Panc1 (cell line): Measurements from ENCODE around the gene ACACA. TPM values are rescaled to one million over a fixed set of nuclear protein-coding genes. Genes with fewer than 3 reads are reported as not detected.

Experiments used
- ATAC-seq: fragments of 200-7000 bp; cut with Tn5 transposase; 2 replicates; pipeline ENCODE4 v1.9.1; 2020; ENCODE audit warnings: mild to moderate bottlenecking, moderate library complexity
- BruUV-seq: library from RNA; stranded (reverse); fragments of 400-500 nt; replicated peaks from 2 replicates; lab custom pipeline; 2021; lab: Mats Ljungman, UMichigan
- CTCF ChIA-PET: fragments of 300-600 bp; sonication (Branson Sonifier 250); formaldehyde crosslinking; loops from one replicate; lab custom pipeline; 2022; ENCODE audit warnings: antibody characterized with exemption; lab: Charles Lee
- POLR2A ChIA-PET: fragments of 300-600 bp; sonication (Branson Sonifier 250); formaldehyde crosslinking; loops from one replicate; lab custom pipeline; 2022; ENCODE audit warnings: antibody characterized with exemption; lab: Charles Lee
- DNase-seq: peaks from one replicate; pipeline ENCODE4 v3.0.0-alpha.2; 2010; ENCODE audit warnings: low read depth, low spot score
- H3K27ac ChIP-seq: 2 replicates; pipeline ENCODE4 v1.5.1; 2011; ENCODE audit warnings: mild to moderate bottlenecking, low read length, inconsistent platforms
- H3K27me3 ChIP-seq: fragments of 200-500 bp; sonication (Bioruptor generic); 2 replicates; pipeline ENCODE4 v1.6.0; 2014; ENCODE audit warnings: low read length, inconsistent platforms; ENCODE audit not compliant: control insufficient read depth, insufficient read depth
- H3K36me3 ChIP-seq: fragments of 200-500 bp; sonication (Bioruptor generic); 2 replicates; pipeline ENCODE4 v1.5.1; 2014; ENCODE audit warnings: inconsistent platforms, mild to moderate bottlenecking, low read length, moderate library complexity; ENCODE audit not compliant: control insufficient read depth, insufficient read depth
- H3K4me1 ChIP-seq: 2 replicates; pipeline ENCODE4 v1.5.1; 2011; ENCODE audit warnings: inconsistent platforms, mild to moderate bottlenecking, low read length, moderate library complexity; ENCODE audit not compliant: control insufficient read depth, insufficient read depth
- H3K4me3 ChIP-seq, 2 experiments: 2 replicates each; pipeline ENCODE4 v1.5.1; 2011 to 2012; ENCODE audit warnings: low read depth in 2 of 2, low read length in 2 of 2, mild to moderate bottlenecking in 2 of 2, inconsistent platforms in 1 of 2, moderate library complexity in 1 of 2
- H3K9me3 ChIP-seq: fragments of 200-500 bp; sonication (Bioruptor generic); 2 replicates; pipeline ENCODE4 v1.5.1; 2014; ENCODE audit warnings: low read depth, mild to moderate bottlenecking, inconsistent platforms, low read length, moderate library complexity; ENCODE audit not compliant: control insufficient read depth, insufficient read depth
- CTCF ChIP-seq: fragments of 450-650 bp; IDR thresholded peaks from 2 replicates; pipeline ENCODE4 v1.5.1; 2017; ENCODE audit warnings: mild to moderate bottlenecking
- POLR2AphosphoS5 ChIP-seq: IDR thresholded peaks from 2 replicates; pipeline ENCODE4 v1.6.1; 2012; ENCODE audit warnings: mild to moderate bottlenecking, low read depth, low read length, moderate library complexity
- REST ChIP-seq, 2 experiments: IDR thresholded peaks; 2 replicates each; pipeline ENCODE4 v1.6.1; 2011 to 2012; ENCODE audit warnings: low read depth in 2 of 2, control low read depth in 1 of 2, low read length in 1 of 2, mild to moderate bottlenecking in 1 of 2, moderate library complexity in 1 of 2; ENCODE audit not compliant: insufficient read depth in 1 of 2
- SIN3A ChIP-seq: IDR thresholded peaks from 2 replicates; pipeline ENCODE4 v1.6.1; 2012; ENCODE audit warnings: low read depth, mild to moderate bottlenecking, low read length, moderate library complexity, borderline replicate concordance; ENCODE audit not compliant: insufficient read depth
- TCF7L2 ChIP-seq: IDR thresholded peaks from 2 replicates; pipeline ENCODE4 v1.6.1; 2011; ENCODE audit warnings: mild to moderate bottlenecking, low read depth, low read length, inconsistent platforms
- in situ Hi-C: cut with HindIII; loops from 2 replicates; pipeline ENCODE4 v1.10.0; 2016; ENCODE audit warnings: low sequenced_read_pairs, low pct_unique_long_range_greater_than_20kb
- intact Hi-C: fragments of 100-400 bp; cut with micrococcal nuclease; formaldehyde crosslinking; loops from one replicate; pipeline ENCODE4 v1.10.0; 2022; ENCODE audit not compliant: unreplicated experiment
- total RNA-seq: library from RNA; stranded (reverse); gene quantifications from one replicate; pipeline ENCODE4 v1.2.1, GENCODE V29; 2021; ENCODE audit not compliant: unreplicated experiment

Gene ACACA
- total RNA-seq, 1 experiment from 2014 or later = 131 TPM

- TF ChIP-seq CTCF (no peak), POLR2AphosphoS5 (no peak), SIN3A (no peak), TCF7L2 (no peak), REST (IDR thresholded peaks at IDR 0.05; ENCODE audit: insufficient read depth in 1 of 2, low read depth in 2 of 2, low read length in 1 of 2) (no peak)
- H3K4me3 ChIP-seq = no peak overlapping the region
- CTCF ChIA-PET = interaction anchor here (0.6 kb wide), 1 partner anchor 100 kb away, joined by 9 read pairs; no protein-coding TSS in a partner anchor
- intact Hi-C loops = no loop called here
- no peak overlapping the region for H3K27ac ChIP-seq
- no TSS peak for BruUV-seq
- peaks cover 5% of the 10 kb centered on the region for H3K36me3 ChIP-seq
- DNase-seq (no peak), ATAC-seq (no peak)
- no peaks in the 10 kb centered on the region for H3K4me1 ChIP-seq
- no peaks in the 10 kb centered on the region for H3K9me3 ChIP-seq
- POLR2A ChIA-PET = interaction anchor here (0.6 to 1.1 kb wide), 2 partner anchors 283 to 330 kb away, joined by 3 to 5 read pairs; no protein-coding TSS in a partner anchor
- no peaks in the 10 kb centered on the region for H3K27me3 ChIP-seq
- in situ Hi-C loops = no loop called here
Observed at GRCh38 chr17:37117373-37118142, 289.1 kb downstream of the ACACA start.

GRCh38 chr17:37116671-37117185 lies 289.9 kb downstream of the ACACA start:
- in situ Hi-C loops = no loop called here

More at GRCh38 chr17:37116671-37117185, 289.9 kb downstream of the ACACA start:
- ATAC-seq (no peak), DNase-seq (no peak)
- Histone ChIP-seq H3K36me3 (peaks cover 4% of the 10 kb centered on the region), H3K27ac (no peak overlapping the region), H3K27me3 (no peaks in the 10 kb centered on the region), H3K9me3 (no peaks in the 10 kb centered on the region), H3K4me1 (no peaks in the 10 kb centered on the region), H3K4me3 (no peak overlapping the region)
- TF ChIP-seq REST (IDR thresholded peaks at IDR 0.05; ENCODE audit: insufficient read depth in 1 of 2, low read depth in 2 of 2, low read length in 1 of 2) (no peak), CTCF (no peak), TCF7L2 (no peak), POLR2AphosphoS5 (no peak), SIN3A (no peak)
- intact Hi-C loops = no loop called here
- ChIA-PET POLR2A (interaction anchor here (0.6 to 1.1 kb wide), 2 partner anchors 331 to 571 kb away, joined by 3 read pairs; no protein-coding TSS in a partner anchor), CTCF (interaction anchor here (0.5 to 0.6 kb wide), 2 partner anchors 101 to 136 kb away, joined by 3 to 9 read pairs; no protein-coding TSS in a partner anchor)
- no TSS peak for BruUV-seq
